ENCODE data around the gene CDK10.

DNA sequence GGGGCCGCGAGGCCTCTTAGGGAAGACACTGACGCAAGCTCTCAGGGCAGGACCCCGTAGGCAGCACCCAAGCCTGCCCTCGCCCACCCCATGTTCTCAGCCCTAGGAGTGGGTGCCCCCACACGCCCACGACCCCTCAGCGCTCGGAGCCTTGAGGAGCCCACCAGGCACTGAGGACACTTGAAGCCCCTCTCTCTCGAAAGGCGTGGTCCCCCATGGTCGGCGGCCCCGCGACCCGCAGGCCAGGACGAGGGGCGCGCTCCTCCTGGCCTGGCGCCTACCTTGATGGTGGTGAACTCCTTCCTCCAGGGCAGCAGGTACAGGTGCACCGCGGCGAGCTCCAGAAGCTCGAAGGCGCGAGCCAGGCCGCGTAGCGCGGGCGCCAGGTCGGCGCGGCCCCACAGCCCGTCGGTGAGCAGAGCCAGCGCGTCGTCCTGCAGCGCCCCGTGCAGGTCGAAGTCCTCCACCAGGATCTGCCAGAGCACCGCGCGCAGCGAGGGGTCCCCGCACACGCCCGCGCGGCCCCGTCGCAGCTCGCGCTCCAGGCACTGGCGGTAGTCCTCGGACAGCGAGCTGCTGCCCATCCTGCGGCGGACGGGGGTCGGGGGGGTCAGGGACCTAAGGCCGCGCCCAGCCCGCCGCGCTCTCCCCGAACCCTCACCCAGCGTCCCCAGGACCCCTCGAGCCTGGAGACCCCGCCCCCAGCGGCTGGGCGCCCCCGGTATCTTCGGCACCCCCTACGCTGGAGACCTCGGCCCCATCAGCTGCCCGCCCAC lies 14.3 kb downstream of the CDK10 start:
- TF ChIP-seq EZH2 (IDR thresholded peaks at IDR 0.05; ENCODE audit: borderline replicate concordance, low read length), result no peak
- peak in 1 of 2 donors; percentile 44 for TF ChIP-seq CTCF (conservative IDR thresholded peaks at IDR 0.05 in 1 of 2, IDR thresholded peaks at IDR 0.05 in 1 of 2; ENCODE audit: extremely low read depth in 1 of 2, insufficient read depth in 1 of 2, low read depth in 1 of 2, low read length in 2 of 2)

All from mammary epithelial cell (primary cell).